HepG2 (cell line): ENCODE measurements around the gene WDR91. TPM values are rescaled to one million over a fixed set of nuclear protein-coding genes. Genes with fewer than 3 reads are reported as not detected.

ENCODE experiments used
- MED13 ChIP-seq: sonication (generic); formaldehyde crosslinking; IDR thresholded peaks from 2 replicates; pipeline ENCODE4 v1.5.0; 2020; ENCODE audit warnings: missing genetic modification reagents
- RERE ChIP-seq: IDR thresholded peaks from 2 replicates; pipeline ENCODE4 v1.6.1; 2016; ENCODE audit warnings: low read depth, missing genetic modification reagents, missing compliant biosample characterization
- ZNF407 ChIP-seq: sonication (generic); formaldehyde crosslinking; IDR thresholded peaks from one replicate; pipeline ENCODE4 v1.5.1; 2020; ENCODE audit warnings: mild to moderate bottlenecking, missing genetic modification reagents; ENCODE audit errors: not compliant biosample characterization
- polyA plus RNA-seq, 8 experiments: library from polyadenylated mRNA; depleted of rRNA in 3 of 8; stranded (reverse) in 7 of 8; unstranded in 1 of 8; fragments of >200 nt; fragmentation: Illumina TruSeq in 4 of 8; extraction: Trizol in 4 of 8; gene quantifications; 2 replicates each; pipeline versions ENCODE4 v1.2.1 to v1.2.3, GENCODE V29; 2011 to 2016; ENCODE audit warnings: low read depth in 4 of 8, missing spikeins in 1 of 8, mixed read lengths in 1 of 8; ENCODE audit not compliant: insufficient read depth in 1 of 8
- total RNA-seq, 5 experiments: library from RNA; depleted of rRNA; stranded (reverse); fragments of >200 nt; fragmentation: Illumina TruSeq; extraction: Trizol; gene quantifications; 2 replicates each; pipeline ENCODE4 v1.2.3, GENCODE V29; 2016; ENCODE audit warnings: low read depth in 1 of 5

WDR91 gene
- total and polyA plus RNA-seq, 2 of the 13 experiments (the other 11 are each of a cell fraction or from before 2014, with no cell fraction given): 11.6 to 12.1 TPM

GRCh38 chr7:135158874-135159273 lies 52.5 kb downstream of the WDR91 start (continued):
- no peak for TF ChIP-seq RERE (CRISPR knock-in tag)
- no peak for TF ChIP-seq ZNF407 (CRISPR knock-in tag)
- no peak for TF ChIP-seq MED13
